ENCODE results near the gene OSER1.
A peak's percentile ranks its signal among the peaks of the same experiment; 100 is the strongest.

Gene OSER1

DNA sequence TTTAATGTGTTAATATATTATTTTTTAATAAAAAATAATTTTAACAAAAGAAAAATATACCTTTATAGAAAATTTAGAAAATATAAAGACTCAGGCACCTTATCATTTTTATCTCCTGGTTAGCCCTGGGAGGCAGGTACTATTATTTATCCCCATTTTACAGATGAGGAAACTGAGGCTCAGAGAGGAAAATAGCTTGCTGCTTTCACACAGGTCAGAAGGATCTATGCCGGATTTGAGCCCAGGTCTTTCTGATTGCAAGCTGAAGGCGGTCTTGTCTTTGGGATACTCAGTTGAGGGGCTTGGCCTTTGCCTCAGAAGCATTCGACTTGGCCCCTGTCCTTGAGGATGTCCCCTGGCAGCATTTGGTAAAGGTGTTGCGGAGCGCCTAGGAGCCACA lies 11.5 kb upstream of the OSER1 start:
- Histone ChIP-seq H3K27me3 (ENCODE audit: control insufficient read depth, insufficient read depth, low read length) (no peaks in the 10 kb centered on the region), H3K9ac (ENCODE audit: low read length) (no peak overlapping the region)

DNA sequence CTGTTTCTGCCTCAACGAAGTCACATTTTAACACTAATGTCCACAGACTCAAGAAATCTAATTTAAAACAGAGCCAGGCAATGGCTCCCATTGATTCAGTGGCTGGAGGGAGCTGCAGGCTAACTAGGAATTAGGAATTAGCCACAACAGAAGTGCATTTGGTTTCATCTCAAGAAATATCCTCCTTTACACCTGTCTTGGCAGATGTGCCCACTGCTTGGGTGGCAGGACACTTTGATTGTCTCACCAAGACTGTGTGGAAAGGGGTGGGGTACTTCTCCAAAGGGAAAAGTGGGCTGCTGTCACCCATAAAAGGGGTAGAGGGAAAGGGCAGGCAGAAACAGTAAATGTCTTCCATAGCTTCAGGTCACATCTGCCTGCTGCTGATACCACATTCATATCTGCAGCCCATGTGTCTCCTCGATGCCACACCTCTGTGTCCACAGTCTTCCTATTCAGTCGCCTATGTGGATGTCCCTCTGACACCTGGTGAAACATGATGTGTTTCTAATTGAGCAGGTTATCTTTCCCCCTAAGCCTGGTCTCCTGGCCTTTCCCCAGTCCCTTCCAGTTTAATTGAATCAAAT lies 10.9 kb upstream of the OSER1 start:
- Histone ChIP-seq H3K9ac (ENCODE audit: low read length) (no peak overlapping the region), H3K4me1 (ENCODE audit: control insufficient read depth, insufficient read depth, low read length) (peaks cover 6% of the 10 kb centered on the region), H3K9me3 (ENCODE audit: control insufficient read depth, low read length) (no peaks in the 10 kb centered on the region), H3K4me3 (ENCODE audit: low read length) (no peak overlapping the region), H3K36me3 (ENCODE audit: control insufficient read depth, insufficient read depth, low read length) (no peaks in the 10 kb centered on the region), H3K27me3 (ENCODE audit: control insufficient read depth, insufficient read depth, low read length) (no peaks in the 10 kb centered on the region)

More for the DNA sequence above, 11.5 kb upstream of the OSER1 start:
- Histone ChIP-seq H3K36me3 (ENCODE audit: control insufficient read depth, insufficient read depth, low read length) (no peaks in the 10 kb centered on the region), H3K4me3 (ENCODE audit: low read length) (no peak overlapping the region), H3K9me3 (ENCODE audit: control insufficient read depth, low read length) (no peaks in the 10 kb centered on the region), H3K4me1 (ENCODE audit: control insufficient read depth, insufficient read depth, low read length) (peaks cover 6% of the 10 kb centered on the region)

DNA sequence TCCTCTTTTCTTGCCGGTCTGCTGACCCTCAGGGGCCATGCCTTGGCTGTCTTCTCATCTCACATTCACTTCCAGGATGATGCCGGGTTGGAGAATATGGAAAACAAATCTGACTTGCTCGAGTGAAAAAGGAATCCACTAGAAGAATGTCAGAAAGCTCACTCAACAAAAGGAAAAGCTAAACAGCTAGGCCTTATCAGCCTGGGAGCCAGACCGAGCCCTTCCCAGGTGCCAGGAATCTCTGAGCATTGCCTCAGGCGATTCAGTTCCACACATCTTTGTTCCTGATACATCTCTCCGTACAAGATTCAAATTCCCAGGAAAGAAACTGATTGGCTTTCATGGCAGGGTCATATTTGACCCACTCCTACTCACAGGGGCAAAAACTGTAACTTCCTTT lies 9.2 kb upstream of the OSER1 start:
- Histone ChIP-seq H3K36me3 (ENCODE audit: control insufficient read depth, insufficient read depth, low read length) (no peaks in the 10 kb centered on the region), H3K4me1 (ENCODE audit: control insufficient read depth, insufficient read depth, low read length) (peaks cover 6% of the 10 kb centered on the region), H3K4me3 (ENCODE audit: low read length) (no peak overlapping the region), H3K27me3 (ENCODE audit: control insufficient read depth, insufficient read depth, low read length) (no peaks in the 10 kb centered on the region), H3K9me3 (ENCODE audit: control insufficient read depth, low read length) (no peaks in the 10 kb centered on the region), H3K9ac (ENCODE audit: low read length) (no peak overlapping the region)

DNA sequence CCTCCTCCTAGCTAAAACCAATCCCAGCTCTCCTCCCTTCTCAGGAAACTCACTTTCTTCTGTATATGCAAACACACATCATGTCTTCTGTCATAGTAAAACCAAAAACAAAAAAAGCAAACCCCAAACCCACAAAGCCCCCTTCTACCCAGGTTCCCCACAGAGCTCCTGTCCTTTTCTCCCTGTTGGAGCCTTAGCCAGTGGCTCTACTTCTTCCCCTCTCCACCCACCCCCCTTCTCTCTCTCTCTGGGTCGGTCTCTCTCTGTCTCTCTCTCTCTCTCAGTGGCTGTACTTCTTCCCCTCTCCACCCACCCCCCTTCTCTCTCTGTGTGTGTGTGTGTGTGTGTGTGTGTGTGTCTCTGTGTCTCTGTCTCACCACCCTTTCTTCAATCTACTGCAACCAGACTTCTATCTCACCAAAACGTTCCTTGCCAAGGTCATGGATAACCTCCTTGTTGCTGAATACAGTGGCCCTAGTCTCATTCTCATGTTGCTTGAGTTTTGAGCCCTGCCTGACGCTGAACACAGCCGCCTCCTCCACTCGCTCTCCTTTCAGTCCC lies 8.7 kb upstream of the OSER1 start:
- Histone ChIP-seq H3K9ac (ENCODE audit: low read length) (no peak overlapping the region), H3K9me3 (ENCODE audit: control insufficient read depth, low read length) (no peaks in the 10 kb centered on the region), H3K4me3 (ENCODE audit: low read length) (no peak overlapping the region), H3K4me1 (ENCODE audit: control insufficient read depth, insufficient read depth, low read length) (peaks cover 6% of the 10 kb centered on the region), H3K27me3 (ENCODE audit: control insufficient read depth, insufficient read depth, low read length) (no peaks in the 10 kb centered on the region), H3K36me3 (ENCODE audit: control insufficient read depth, insufficient read depth, low read length) (no peaks in the 10 kb centered on the region)

DNA sequence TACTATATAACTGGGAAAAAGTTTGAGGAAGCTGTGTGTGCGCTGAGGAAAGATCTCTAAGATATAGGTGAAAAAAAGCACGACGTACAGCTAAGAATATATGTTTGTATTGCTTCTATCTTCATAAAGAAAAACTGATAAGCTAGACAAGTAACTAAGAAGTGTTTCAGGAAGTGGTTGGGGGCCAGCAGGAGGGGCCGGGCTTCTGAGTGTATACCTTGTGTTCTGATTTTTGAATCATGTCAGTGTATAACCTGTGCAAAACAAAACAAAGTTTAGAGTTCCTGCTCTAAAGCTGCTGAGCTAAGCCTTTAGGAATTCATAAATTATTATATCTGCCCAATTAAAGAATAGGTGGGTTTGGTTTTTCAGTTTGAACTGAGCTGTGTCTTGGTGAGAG lies 7.9 kb upstream of the OSER1 start:
- H3K9me3 ChIP-seq (ENCODE audit: control insufficient read depth, low read length) = no peaks in the 10 kb centered on the region
- H3K9ac ChIP-seq (ENCODE audit: low read length) = no peak overlapping the region
- no peaks in the 10 kb centered on the region for H3K36me3 ChIP-seq (ENCODE audit: control insufficient read depth, insufficient read depth, low read length)
- no peak overlapping the region for H3K4me3 ChIP-seq (ENCODE audit: low read length)
- H3K4me1 ChIP-seq (ENCODE audit: control insufficient read depth, insufficient read depth, low read length) = peaks cover 6% of the 10 kb centered on the region
- no peaks in the 10 kb centered on the region for H3K27me3 ChIP-seq (ENCODE audit: control insufficient read depth, insufficient read depth, low read length)

DNA sequence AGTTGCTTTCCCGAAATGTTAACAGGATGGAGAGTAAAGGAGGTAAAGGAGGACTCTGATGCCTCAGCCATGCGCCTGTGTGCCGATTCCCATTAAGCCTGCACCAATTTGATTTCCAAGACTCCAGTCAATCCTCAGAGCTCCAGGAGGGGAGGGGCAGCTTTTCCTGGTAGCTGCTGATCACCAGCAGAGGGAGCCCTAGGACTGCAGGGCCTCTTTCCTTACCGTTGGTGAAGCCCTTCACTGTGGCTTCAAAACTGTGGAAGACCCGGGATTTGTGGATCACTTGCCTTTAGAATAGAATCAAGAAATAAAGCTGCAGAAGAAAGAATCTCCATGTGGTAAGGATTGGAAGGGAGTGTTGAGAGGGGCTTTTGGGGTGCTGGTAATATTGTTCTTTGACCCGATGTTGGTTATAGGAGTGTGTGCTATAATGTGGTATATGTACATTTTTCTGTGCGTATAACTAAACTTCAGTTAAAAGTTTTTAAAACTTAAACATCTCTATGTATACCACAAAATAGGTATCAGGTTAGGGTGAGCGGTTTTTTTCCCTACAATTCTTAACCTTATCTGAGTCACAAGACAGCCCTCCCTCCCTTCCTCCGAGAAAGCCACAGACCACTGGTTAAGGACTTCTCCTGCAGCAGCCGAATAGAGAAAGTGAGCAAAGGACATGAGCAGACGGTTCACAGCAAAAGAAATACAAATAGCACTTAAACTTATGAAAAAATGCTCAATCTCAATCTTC lies 6.9 kb upstream of the OSER1 start:
- Histone ChIP-seq H3K4me3 (ENCODE audit: low read length) (no peak overlapping the region), H3K9ac (ENCODE audit: low read length) (no peak overlapping the region), H3K27me3 (ENCODE audit: control insufficient read depth, insufficient read depth, low read length) (no peaks in the 10 kb centered on the region), H3K4me1 (ENCODE audit: control insufficient read depth, insufficient read depth, low read length) (peaks cover 6% of the 10 kb centered on the region), H3K9me3 (ENCODE audit: control insufficient read depth, low read length) (no peaks in the 10 kb centered on the region), H3K36me3 (ENCODE audit: control insufficient read depth, insufficient read depth, low read length) (no peaks in the 10 kb centered on the region)

DNA sequence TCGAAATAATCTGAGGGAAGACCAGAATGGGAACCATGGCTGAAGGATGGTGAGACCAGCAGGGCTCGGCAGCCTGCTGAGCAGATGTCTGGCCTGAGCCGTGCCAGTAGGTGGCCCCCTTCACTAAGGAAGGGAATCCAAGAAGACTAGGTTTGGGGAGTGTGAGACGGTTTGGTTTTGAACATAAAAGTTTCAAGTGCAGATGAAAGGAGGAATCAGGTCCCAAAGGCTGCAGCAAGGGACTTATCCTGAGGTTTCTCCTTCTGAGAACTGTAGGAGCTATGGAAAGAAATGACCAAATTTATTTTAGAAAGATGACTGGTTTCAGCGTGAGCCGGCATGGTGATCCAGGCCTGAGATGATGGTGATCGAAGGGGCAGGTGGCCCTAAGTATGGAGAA lies 4.6 kb upstream of the OSER1 start:
- no peaks in the 10 kb centered on the region for H3K9me3 ChIP-seq (ENCODE audit: control insufficient read depth, low read length)
- H3K4me3 ChIP-seq (ENCODE audit: low read length) = no peak overlapping the region
- no peaks in the 10 kb centered on the region for H3K36me3 ChIP-seq (ENCODE audit: control insufficient read depth, insufficient read depth, low read length)
- H3K4me1 ChIP-seq (ENCODE audit: control insufficient read depth, insufficient read depth, low read length) = peaks cover 13% of the 10 kb centered on the region
- H3K9ac ChIP-seq (ENCODE audit: low read length) = no peak overlapping the region
- H3K27me3 ChIP-seq (ENCODE audit: control insufficient read depth, insufficient read depth, low read length) = no peaks in the 10 kb centered on the region

DNA sequence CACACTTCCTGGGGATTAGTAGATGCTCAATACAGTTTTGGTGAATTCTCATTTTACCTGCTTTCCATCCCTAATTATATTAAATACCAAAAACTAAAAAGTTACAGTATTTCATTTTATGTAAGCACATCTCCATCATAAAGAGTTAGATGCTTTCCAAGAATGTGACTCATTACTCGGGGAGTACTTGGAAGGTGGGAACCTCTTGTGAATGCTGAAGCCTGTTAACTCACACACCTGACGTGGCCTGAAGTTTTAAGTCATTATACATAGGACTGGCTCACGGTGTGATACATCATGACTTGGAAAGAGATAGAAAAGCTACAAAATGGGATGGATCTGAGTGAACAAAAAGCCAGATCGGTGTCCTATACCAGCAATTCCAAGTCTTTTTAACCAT lies 2.2 kb upstream of the OSER1 start:
- Histone ChIP-seq H3K4me3 (ENCODE audit: low read length) (no peak overlapping the region), H3K36me3 (ENCODE audit: control insufficient read depth, insufficient read depth, low read length) (no peaks in the 10 kb centered on the region), H3K9me3 (ENCODE audit: control insufficient read depth, low read length) (no peaks in the 10 kb centered on the region), H3K9ac (ENCODE audit: low read length) (no peak overlapping the region), H3K27me3 (ENCODE audit: control insufficient read depth, insufficient read depth, low read length) (no peaks in the 10 kb centered on the region), H3K4me1 (ENCODE audit: control insufficient read depth, insufficient read depth, low read length) (peaks cover 14% of the 10 kb centered on the region)

DNA sequence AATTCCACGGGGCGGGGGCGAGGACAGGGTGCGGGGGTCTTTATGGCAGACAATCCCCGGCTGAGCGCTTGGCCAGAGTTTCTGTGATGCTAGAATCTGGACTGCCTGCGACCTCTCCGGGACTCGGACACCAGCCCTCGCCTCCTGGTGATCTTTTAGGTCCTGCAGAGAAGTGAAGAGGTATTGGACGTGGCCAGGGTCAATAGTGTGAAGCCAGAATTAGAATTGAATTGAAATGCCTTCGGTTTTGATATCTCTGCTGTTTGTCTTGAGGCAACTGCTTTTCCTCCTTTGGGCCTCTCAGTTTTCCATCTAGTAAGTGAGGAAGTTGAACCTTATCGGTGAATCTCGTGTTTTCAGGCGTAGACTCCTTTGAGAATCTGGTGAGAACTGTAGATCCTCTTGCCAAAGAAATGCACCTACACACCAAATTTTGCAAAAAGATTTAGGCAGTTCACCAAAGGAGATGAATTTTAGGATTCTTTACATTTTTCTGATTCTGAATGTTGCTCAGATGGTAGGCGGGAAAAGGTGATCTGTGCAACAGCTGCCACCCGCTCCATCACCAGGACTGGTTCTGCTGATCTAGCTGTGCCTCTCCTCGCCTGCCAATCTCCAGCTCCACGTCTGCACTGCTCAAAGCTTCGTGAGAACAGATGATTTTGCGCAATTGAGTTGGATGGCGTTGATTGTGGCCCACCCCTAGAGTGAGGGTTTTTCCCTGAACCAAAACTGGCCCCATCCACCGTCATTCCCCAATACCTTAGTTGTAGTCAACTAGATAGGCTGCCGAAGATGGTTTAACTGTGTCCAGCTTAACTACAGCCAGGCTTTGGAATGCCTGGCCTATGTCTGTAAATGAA lies 837 bp upstream of the OSER1 start:
- Histone ChIP-seq H3K27me3 (ENCODE audit: control insufficient read depth, insufficient read depth, low read length) (no peaks in the 10 kb centered on the region), H3K9ac (ENCODE audit: low read length) (peak overlapping the region; percentile 96), H3K4me3 (ENCODE audit: low read length) (peak overlapping the region; percentile 32), H3K36me3 (ENCODE audit: control insufficient read depth, insufficient read depth, low read length) (no peaks in the 10 kb centered on the region), H3K4me1 (ENCODE audit: control insufficient read depth, insufficient read depth, low read length) (peaks cover 12% of the 10 kb centered on the region), H3K9me3 (ENCODE audit: control insufficient read depth, low read length) (no peaks in the 10 kb centered on the region)

DNA sequence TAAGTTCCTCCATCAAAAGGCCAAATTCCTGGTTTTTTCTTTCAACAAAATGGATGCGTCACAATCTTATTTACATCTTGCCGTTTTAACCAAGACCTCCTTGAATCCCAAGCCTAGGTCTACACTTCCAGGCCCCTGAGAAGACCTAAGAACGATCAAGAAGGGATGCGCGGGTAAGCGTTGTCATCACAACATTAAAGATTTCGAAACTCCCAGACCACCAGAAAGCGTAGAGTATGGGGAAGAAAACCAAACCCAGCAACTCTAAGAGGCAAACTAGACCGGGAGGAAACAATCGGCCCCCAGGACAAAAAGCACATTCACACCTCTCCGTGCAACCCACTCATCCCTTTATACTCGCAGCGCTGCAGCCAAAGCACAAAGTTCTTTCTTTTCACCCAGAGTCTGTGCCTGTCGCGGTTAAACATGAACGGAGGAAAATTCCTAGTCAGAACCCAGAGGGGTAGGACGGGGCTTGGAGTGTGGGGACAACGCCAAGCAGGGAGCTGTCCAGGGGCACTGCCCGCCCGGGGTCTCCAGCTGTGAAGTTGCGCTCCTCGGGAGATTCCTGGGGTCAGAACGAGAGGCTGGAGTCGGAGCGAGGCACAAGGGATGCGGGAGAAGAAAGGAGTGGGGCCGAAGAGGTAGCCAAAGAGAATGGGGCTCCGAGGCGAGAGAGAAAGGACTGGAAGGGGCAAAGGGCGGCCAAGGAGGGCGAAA lies 725 bp downstream of the OSER1 start:
- no peaks in the 10 kb centered on the region for H3K27me3 ChIP-seq (ENCODE audit: control insufficient read depth, insufficient read depth, low read length)
- H3K36me3 ChIP-seq (ENCODE audit: control insufficient read depth, insufficient read depth, low read length) = no peaks in the 10 kb centered on the region
- peak overlapping the region; percentile 96 for H3K9ac ChIP-seq (ENCODE audit: low read length)
- no peaks in the 10 kb centered on the region for H3K9me3 ChIP-seq (ENCODE audit: control insufficient read depth, low read length)
- peak overlapping the region; percentile 80 for H3K4me3 ChIP-seq (ENCODE audit: low read length)
- peaks cover 19% of the 10 kb centered on the region for H3K4me1 ChIP-seq (ENCODE audit: control insufficient read depth, insufficient read depth, low read length)

DNA sequence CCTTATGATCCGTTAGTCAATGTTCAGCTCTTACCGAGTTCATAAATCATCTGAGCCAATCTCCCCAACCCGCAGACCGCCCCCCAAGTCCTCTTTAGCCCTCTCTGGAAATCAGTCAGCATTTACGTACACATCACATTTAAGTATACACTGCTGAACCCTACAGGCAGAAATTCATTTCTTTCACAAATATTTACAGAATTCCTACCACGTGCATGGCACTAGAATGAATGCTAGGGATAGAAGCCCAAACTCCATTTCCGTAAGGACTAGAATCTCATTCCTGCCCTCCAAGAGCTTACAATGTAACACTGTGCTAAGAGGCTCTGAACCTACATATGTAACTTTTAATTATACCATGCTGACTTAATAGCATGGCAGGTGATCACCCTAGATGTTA lies 1.8 kb downstream of the OSER1 start:
- no peaks in the 10 kb centered on the region for H3K36me3 ChIP-seq (ENCODE audit: control insufficient read depth, insufficient read depth, low read length)
- peak overlapping the region; percentile 96 for H3K9ac ChIP-seq (ENCODE audit: low read length)
- no peaks in the 10 kb centered on the region for H3K27me3 ChIP-seq (ENCODE audit: control insufficient read depth, insufficient read depth, low read length)
- H3K9me3 ChIP-seq (ENCODE audit: control insufficient read depth, low read length) = no peaks in the 10 kb centered on the region
- H3K4me3 ChIP-seq (ENCODE audit: low read length) = no peak overlapping the region
- H3K4me1 ChIP-seq (ENCODE audit: control insufficient read depth, insufficient read depth, low read length) = peaks cover 25% of the 10 kb centered on the region
